ENCODE data around the gene PRR19.
"Not testable (repeated sequence)": the region's sequence is repeated elsewhere in the genome, so short reads cannot be mapped to it uniquely, and the experiment has no call there.

The PRR19 gene

GRCh38 chr19:42327381-42327780, 25.4 kb downstream of the PRR19 start:
- POLR2A ChIA-PET (ENCODE audit: low non-redundant PET), result no interaction called here

GRCh38 chr19:42328106-42328505, 26.2 kb downstream of the PRR19 start:
- DNase-seq (ENCODE audit: low spot score), result no peak
- no peak overlapping the region for H3K27ac ChIP-seq
- ChIA-PET CTCF (no interaction called here), POLR2A (ENCODE audit: low non-redundant PET) (no interaction called here)
- TF ChIP-seq, protein P1, sequence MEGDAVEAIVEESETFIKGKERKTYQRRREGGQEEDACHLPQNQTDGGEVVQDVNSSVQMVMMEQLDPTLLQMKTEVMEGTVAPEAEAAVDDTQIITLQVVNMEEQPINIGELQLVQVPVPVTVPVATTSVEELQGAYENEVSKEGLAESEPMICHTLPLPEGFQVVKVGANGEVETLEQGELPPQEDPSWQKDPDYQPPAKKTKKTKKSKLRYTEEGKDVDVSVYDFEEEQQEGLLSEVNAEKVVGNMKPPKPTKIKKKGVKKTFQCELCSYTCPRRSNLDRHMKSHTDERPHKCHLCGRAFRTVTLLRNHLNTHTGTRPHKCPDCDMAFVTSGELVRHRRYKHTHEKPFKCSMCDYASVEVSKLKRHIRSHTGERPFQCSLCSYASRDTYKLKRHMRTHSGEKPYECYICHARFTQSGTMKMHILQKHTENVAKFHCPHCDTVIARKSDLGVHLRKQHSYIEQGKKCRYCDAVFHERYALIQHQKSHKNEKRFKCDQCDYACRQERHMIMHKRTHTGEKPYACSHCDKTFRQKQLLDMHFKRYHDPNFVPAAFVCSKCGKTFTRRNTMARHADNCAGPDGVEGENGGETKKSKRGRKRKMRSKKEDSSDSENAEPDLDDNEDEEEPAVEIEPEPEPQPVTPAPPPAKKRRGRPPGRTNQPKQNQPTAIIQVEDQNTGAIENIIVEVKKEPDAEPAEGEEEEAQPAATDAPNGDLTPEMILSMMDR (conservative IDR thresholded peaks at IDR 0.05; ENCODE audit: low read depth), result no peak

More at GRCh38 chr19:42327381-42327780, 25.4 kb downstream of the PRR19 start:
- no peak overlapping the region for H3K27ac ChIP-seq
- TF ChIP-seq, protein P1 (conservative IDR thresholded peaks at IDR 0.05; ENCODE audit: low read depth), result no peak
- DNase-seq (ENCODE audit: low spot score), result no peak
- CTCF ChIA-PET, result interaction anchor here (0.6 kb wide), 1 partner anchor 124 kb away, joined by 3 read pairs; no protein-coding TSS in a partner anchor

GRCh38 chr19:42328854-42329253, 26.9 kb downstream of the PRR19 start:
- no peak overlapping the region for H3K27ac ChIP-seq
- DNase-seq (ENCODE audit: low spot score), result no peak
- TF ChIP-seq, protein P1 (conservative IDR thresholded peaks at IDR 0.05; ENCODE audit: low read depth), result no peak
- CTCF ChIA-PET, result interaction anchor here (0.5 kb wide), 1 partner anchor 81 kb away, joined by 4 read pairs; no protein-coding TSS in a partner anchor
- POLR2A ChIA-PET (ENCODE audit: low non-redundant PET), result no interaction called here

GRCh38 chr19:42330241-42330711, 28.3 kb downstream of the PRR19 start:
- POLR2A ChIA-PET (ENCODE audit: low non-redundant PET), result no interaction called here
- TF ChIP-seq, protein P1 (conservative IDR thresholded peaks at IDR 0.05; ENCODE audit: low read depth), result no peak
- no peak for DNase-seq (ENCODE audit: low spot score)
- CTCF ChIA-PET, result no interaction called here
- peak overlapping the region; percentile 3 for H3K27ac ChIP-seq

DNA sequence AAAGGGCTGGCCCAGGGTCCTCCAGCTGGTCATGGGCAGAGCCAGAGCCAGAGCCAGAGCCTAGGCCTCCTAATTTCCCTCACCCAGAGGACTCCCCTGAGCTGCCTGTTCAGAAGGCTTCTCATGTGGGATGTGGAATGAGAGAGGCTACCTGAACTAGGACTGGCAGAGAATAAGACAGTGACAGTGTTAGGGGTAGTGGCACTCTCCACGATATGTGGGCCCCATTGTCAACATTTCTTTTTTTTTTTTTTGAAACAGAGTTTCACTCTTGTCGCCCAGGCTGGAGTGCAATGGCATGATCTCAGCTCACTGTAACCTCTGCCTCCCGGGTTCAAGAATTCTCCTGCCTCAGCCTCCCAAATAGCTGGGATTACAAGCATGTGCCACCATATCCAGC, 29.4 kb downstream of the PRR19 start:
- CTCF ChIA-PET, result interaction anchor here (0.6 kb wide), 1 partner anchor 302 kb away, joined by 5 read pairs; no protein-coding TSS in a partner anchor
- POLR2A ChIA-PET (ENCODE audit: low non-redundant PET); DNase-seq (ENCODE audit: low spot score): not testable (repeated sequence)
- peak overlapping the region; percentile 3 for H3K27ac ChIP-seq

- H3K27ac ChIP-seq, result no peak overlapping the region
- DNase-seq (ENCODE audit: low spot score), result no peak
- TF ChIP-seq, protein P1 (conservative IDR thresholded peaks at IDR 0.05; ENCODE audit: low read depth), result no peak
- POLR2A ChIA-PET (ENCODE audit: low non-redundant PET), result no interaction called here
- CTCF ChIA-PET, result no interaction called here
Measured at GRCh38 chr19:42332059-42332458, 30.1 kb downstream of the PRR19 start.

- CTCF ChIA-PET, result interaction anchor here (0.6 kb wide), 1 partner anchor 108 kb away, joined by 3 read pairs; no protein-coding TSS in a partner anchor
- DNase-seq (ENCODE audit: low spot score), result no peak
- POLR2A ChIA-PET (ENCODE audit: low non-redundant PET), result no interaction called here
- peak overlapping the region; percentile 14 for H3K27ac ChIP-seq
- TF ChIP-seq, protein P1 (conservative IDR thresholded peaks at IDR 0.05; ENCODE audit: low read depth), result no peak
Measured at GRCh38 chr19:42333018-42333417, 31.1 kb downstream of the PRR19 start.
